Stimulated activated CD8-positive, alpha-beta memory T cell treated with anti-CD3 and anti-CD28 coated beads, Interleukin-4, amount 100 ng/mL, for 48 hours (primary cell): ENCODE results near the gene WDR76.

Source experiments
- DNase-seq: peaks from one replicate; pipeline ENCODE4 v3.0.0-alpha.2; 2020

WDR76 gene

GRCh38 chr15:43879386-43880355 is 52.9 kb downstream of the WDR76 start:
- no peak for DNase-seq

- DNase-seq: no peak
Measured at GRCh38 chr15:43880406-43881194, 53.8 kb downstream of the WDR76 start.

- DNase-seq: no peak
Measured at GRCh38 chr15:43881245-43881644, 54.4 kb downstream of the WDR76 start.

GRCh38 chr15:43881944-43882343 is 55.1 kb downstream of the WDR76 start:
- DNase-seq: no peak

- no peak for DNase-seq
Measured at GRCh38 chr15:43883571-43883970, 56.8 kb downstream of the WDR76 start.

- DNase-seq: no peak
Measured at GRCh38 chr15:43886558-43886957, 59.8 kb downstream of the WDR76 start.

- DNase-seq: no peak
Measured at GRCh38 chr15:43887901-43888300, 61.1 kb downstream of the WDR76 start.

GRCh38 chr15:43889042-43889441 is 62.2 kb downstream of the WDR76 start:
- no peak for DNase-seq

GRCh38 chr15:43893956-43894355 is 67.2 kb downstream of the WDR76 start:
- no peak for DNase-seq

- DNase-seq: no peak
Measured at GRCh38 chr15:43895586-43895985, 68.8 kb downstream of the WDR76 start.

GRCh38 chr15:43896543-43896942 is 69.7 kb downstream of the WDR76 start:
- DNase-seq: no peak

- DNase-seq: no peak
Measured at GRCh38 chr15:43898891-43899290, 72.1 kb downstream of the WDR76 start.

- DNase-seq: no peak
Measured at GRCh38 chr15:43899928-43900327, 73.1 kb downstream of the WDR76 start.

GRCh38 chr15:43900996-43901395 is 74.2 kb downstream of the WDR76 start:
- DNase-seq: no peak

- no peak for DNase-seq
Measured at GRCh38 chr15:43901495-43901894, 74.7 kb downstream of the WDR76 start.

GRCh38 chr15:43903864-43904290 is 77.1 kb downstream of the WDR76 start:
- peak; percentile 77 for DNase-seq

GRCh38 chr15:43905755-43906154 is 79.0 kb downstream of the WDR76 start:
- DNase-seq: no peak

GRCh38 chr15:43908516-43909050 is 81.8 kb downstream of the WDR76 start:
- no peak for DNase-seq

- DNase-seq: no peak
Measured at GRCh38 chr15:43911235-43911781, 84.5 kb downstream of the WDR76 start.

- DNase-seq: no peak
Measured at GRCh38 chr15:43912208-43912607, 85.4 kb downstream of the WDR76 start.

GRCh38 chr15:43913026-43913780 is 86.4 kb downstream of the WDR76 start:
- DNase-seq: no peak

- DNase-seq: no peak
Measured at GRCh38 chr15:43913941-43914340, 87.1 kb downstream of the WDR76 start.
